ENCODE results near the gene KCNIP2. TPM values are rescaled to one million over a fixed set of nuclear protein-coding genes. Genes with fewer than 3 reads are reported as not detected.

KCNIP2 gene
- total RNA-seq, 1 experiment from 2014 or later = 4.3 TPM

GRCh38 chr10:101812606-101813005 lies 31.0 kb downstream of the KCNIP2 start:
- CTCF ChIA-PET = no interaction called here
- POLR2A ChIA-PET = no interaction called here
- no peak overlapping the region for H3K27ac ChIP-seq (ENCODE audit: low read length)
- no peaks in the 10 kb centered on the region for H3K9me3 ChIP-seq (ENCODE audit: control insufficient read depth, insufficient read depth, low read depth, low read length)
- BruUV-seq (replicated peaks) = no TSS peak
- H3K36me3 ChIP-seq (ENCODE audit: control insufficient read depth, insufficient read depth, low read length) = peaks cover 50% of the 10 kb centered on the region
- in situ Hi-C loops (cut with HindIII; ENCODE audit: low pct_unique_long_range_greater_than_20kb, low sequenced_read_pairs) (no loop called here), intact Hi-C loops (cut with micrococcal nuclease; ENCODE audit: unreplicated experiment) (no loop called here)
- H3K4me3 ChIP-seq (ENCODE audit: low read depth in 2 of 2, low read length in 2 of 2) = no peak overlapping the region
- no peak for ATAC-seq
- peaks cover 13% of the 10 kb centered on the region for H3K4me1 ChIP-seq (ENCODE audit: control insufficient read depth, insufficient read depth, low read length)
- no peaks in the 10 kb centered on the region for H3K27me3 ChIP-seq (ENCODE audit: control insufficient read depth, insufficient read depth, low read length)
- DNase-seq (ENCODE audit: low read depth, low spot score) = no peak
- TF ChIP-seq SIN3A (IDR thresholded peaks at IDR 0.05; ENCODE audit: borderline replicate concordance, insufficient read depth, low read depth, low read length) (no peak), TCF7L2 (IDR thresholded peaks at IDR 0.05; ENCODE audit: low read depth, low read length) (no peak), POLR2AphosphoS5 (IDR thresholded peaks at IDR 0.05; ENCODE audit: low read depth, low read length) (no peak), REST (IDR thresholded peaks at IDR 0.05; ENCODE audit: insufficient read depth in 1 of 2, low read depth in 2 of 2, low read length in 1 of 2) (no peak)
- TF ChIP-seq, protein P1, sequence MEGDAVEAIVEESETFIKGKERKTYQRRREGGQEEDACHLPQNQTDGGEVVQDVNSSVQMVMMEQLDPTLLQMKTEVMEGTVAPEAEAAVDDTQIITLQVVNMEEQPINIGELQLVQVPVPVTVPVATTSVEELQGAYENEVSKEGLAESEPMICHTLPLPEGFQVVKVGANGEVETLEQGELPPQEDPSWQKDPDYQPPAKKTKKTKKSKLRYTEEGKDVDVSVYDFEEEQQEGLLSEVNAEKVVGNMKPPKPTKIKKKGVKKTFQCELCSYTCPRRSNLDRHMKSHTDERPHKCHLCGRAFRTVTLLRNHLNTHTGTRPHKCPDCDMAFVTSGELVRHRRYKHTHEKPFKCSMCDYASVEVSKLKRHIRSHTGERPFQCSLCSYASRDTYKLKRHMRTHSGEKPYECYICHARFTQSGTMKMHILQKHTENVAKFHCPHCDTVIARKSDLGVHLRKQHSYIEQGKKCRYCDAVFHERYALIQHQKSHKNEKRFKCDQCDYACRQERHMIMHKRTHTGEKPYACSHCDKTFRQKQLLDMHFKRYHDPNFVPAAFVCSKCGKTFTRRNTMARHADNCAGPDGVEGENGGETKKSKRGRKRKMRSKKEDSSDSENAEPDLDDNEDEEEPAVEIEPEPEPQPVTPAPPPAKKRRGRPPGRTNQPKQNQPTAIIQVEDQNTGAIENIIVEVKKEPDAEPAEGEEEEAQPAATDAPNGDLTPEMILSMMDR (IDR thresholded peaks at IDR 0.05) = no peak

DNA sequence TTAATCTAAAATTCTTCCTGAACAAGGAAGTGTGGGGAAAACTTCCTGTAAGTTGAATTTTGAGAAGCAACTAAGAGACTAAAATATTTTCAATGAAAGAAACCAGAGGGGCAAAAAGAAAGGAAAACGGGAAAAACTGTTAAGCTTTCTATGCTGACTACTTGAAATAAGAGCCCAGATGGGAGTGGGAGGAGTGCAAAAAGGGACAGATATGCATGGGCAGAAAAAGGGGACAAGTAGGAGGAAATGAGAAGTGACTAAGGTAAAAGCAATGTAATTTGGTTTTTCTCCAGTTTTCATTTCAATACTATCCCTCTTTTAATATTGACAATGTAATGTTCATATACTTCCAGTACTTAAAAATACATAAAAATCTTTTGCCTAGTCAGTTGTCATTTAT lies 36.4 kb downstream of the KCNIP2 start:
- no peak overlapping the region for H3K4me3 ChIP-seq (ENCODE audit: low read depth in 2 of 2, low read length in 2 of 2)
- POLR2A ChIA-PET = no interaction called here
- intact Hi-C loops (cut with micrococcal nuclease; ENCODE audit: unreplicated experiment) = no loop called here
- in situ Hi-C loops (cut with HindIII; ENCODE audit: low pct_unique_long_range_greater_than_20kb, low sequenced_read_pairs) = no loop called here
- no peak overlapping the region for H3K27ac ChIP-seq (ENCODE audit: low read length)
- H3K36me3 ChIP-seq (ENCODE audit: control insufficient read depth, insufficient read depth, low read length) = peaks cover 52% of the 10 kb centered on the region
- no peaks in the 10 kb centered on the region for H3K27me3 ChIP-seq (ENCODE audit: control insufficient read depth, insufficient read depth, low read length)
- ATAC-seq (no peak), DNase-seq (ENCODE audit: low read depth, low spot score) (no peak)
- no peaks in the 10 kb centered on the region for H3K4me1 ChIP-seq (ENCODE audit: control insufficient read depth, insufficient read depth, low read length)
- H3K9me3 ChIP-seq (ENCODE audit: control insufficient read depth, insufficient read depth, low read depth, low read length) = no peaks in the 10 kb centered on the region
- CTCF ChIA-PET = no interaction called here
- TF ChIP-seq REST (IDR thresholded peaks at IDR 0.05; ENCODE audit: insufficient read depth in 1 of 2, low read depth in 2 of 2, low read length in 1 of 2) (no peak), SIN3A (IDR thresholded peaks at IDR 0.05; ENCODE audit: borderline replicate concordance, insufficient read depth, low read depth, low read length) (no peak), TCF7L2 (IDR thresholded peaks at IDR 0.05; ENCODE audit: low read depth, low read length) (no peak), POLR2AphosphoS5 (IDR thresholded peaks at IDR 0.05; ENCODE audit: low read depth, low read length) (no peak)
- TF ChIP-seq, protein P1 (IDR thresholded peaks at IDR 0.05) = no peak
- no TSS peak for BruUV-seq (replicated peaks)

Measured in Panc1 (cell line).